Ishikawa (cell line): Measurements from ENCODE around the gene SLC16A6.
"Not testable (repeated sequence)": the region's sequence is repeated elsewhere in the genome, so short reads cannot be mapped to it uniquely, and the experiment has no call there.

Source experiments
- EP300 ChIP-seq: IDR thresholded peaks from 2 replicates; pipeline ENCODE4 v1.6.1; 2012; ENCODE audit warnings: borderline replicate concordance
- NFIC ChIP-seq: IDR thresholded peaks from 2 replicates; pipeline ENCODE4 v1.6.1; 2012

GRCh38 chr17:68263101-68263681 lies 27.7 kb downstream of the SLC16A6 start:
- TF ChIP-seq EP300, NFIC: not testable (repeated sequence)
